Hindlimb muscle (tissue), 1 donor: ENCODE results near the gene VAV1. TPM values are rescaled to one million over a fixed set of nuclear protein-coding genes. Genes with fewer than 3 reads are reported as not detected.

Experiments used
- DNase-seq: peaks from one replicate; pipeline ENCODE4 v3.0.0-alpha.2; 2013
- polyA plus RNA-seq: library from polyadenylated mRNA; unstranded; fragments of 120-200 nt; gene quantifications from one replicate; pipeline ENCODE4 v1.2.1, GENCODE V29; 2013; ENCODE audit not compliant: insufficient read length

Gene VAV1, protein sequence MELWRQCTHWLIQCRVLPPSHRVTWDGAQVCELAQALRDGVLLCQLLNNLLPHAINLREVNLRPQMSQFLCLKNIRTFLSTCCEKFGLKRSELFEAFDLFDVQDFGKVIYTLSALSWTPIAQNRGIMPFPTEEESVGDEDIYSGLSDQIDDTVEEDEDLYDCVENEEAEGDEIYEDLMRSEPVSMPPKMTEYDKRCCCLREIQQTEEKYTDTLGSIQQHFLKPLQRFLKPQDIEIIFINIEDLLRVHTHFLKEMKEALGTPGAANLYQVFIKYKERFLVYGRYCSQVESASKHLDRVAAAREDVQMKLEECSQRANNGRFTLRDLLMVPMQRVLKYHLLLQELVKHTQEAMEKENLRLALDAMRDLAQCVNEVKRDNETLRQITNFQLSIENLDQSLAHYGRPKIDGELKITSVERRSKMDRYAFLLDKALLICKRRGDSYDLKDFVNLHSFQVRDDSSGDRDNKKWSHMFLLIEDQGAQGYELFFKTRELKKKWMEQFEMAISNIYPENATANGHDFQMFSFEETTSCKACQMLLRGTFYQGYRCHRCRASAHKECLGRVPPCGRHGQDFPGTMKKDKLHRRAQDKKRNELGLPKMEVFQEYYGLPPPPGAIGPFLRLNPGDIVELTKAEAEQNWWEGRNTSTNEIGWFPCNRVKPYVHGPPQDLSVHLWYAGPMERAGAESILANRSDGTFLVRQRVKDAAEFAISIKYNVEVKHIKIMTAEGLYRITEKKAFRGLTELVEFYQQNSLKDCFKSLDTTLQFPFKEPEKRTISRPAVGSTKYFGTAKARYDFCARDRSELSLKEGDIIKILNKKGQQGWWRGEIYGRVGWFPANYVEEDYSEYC
- 3.1 TPM for polyA plus RNA-seq

DNA sequence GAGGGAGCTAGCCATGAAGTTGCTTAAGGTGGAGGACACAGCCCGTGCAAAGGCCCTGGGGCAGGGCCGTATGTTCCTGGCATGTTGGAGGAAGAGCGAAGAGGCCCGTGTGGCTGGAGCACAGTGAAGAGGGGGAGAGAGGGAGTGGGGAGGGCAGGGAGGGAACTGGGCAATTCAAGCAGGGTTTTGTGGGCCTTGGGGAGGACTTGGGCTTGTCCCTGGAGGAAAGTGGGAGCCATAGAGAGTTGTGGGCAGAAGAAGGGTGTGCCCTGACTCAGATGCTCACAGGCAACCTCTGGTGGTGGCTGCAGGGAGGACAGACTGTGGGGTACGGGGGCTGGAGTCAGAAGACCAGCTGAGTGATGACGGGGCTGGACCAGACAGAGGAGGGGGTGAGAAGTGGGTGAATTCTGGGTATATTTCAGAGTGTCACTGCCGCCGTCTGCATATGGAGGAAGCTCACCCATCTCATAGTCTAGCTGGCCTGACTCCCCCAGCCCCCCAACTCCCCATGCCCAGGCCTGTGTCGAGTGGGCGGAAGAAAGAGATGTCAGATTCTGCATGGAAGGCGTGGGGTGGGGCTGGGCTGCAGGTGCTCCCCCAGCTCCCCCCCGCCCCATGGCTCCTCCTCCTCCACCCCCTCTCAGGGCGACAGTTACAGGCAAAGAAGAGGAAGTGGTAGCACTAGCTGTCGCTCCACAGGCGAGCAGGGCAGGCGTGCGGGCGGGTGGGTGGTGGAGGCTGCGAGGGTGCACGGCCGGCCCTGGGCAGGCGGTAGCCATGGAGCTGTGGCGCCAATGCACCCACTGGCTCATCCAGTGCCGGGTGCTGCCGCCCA, at the start of gene VAV1:
Gene VAV1 (plus strand): TSS at position 681 of the 838 bp plus-strand sequence. CDS start 100 bp downstream, at position 781.
- no peak for DNase-seq

- DNase-seq: no peak
Observed at GRCh38 chr19:6723108-6723618, 49.3 kb upstream of the VAV1 start.

GRCh38 chr19:6723738-6724137, 48.8 kb upstream of the VAV1 start:
- DNase-seq: no peak

GRCh38 chr19:6724631-6725492, 47.6 kb upstream of the VAV1 start:
- DNase-seq: no peak

DNA sequence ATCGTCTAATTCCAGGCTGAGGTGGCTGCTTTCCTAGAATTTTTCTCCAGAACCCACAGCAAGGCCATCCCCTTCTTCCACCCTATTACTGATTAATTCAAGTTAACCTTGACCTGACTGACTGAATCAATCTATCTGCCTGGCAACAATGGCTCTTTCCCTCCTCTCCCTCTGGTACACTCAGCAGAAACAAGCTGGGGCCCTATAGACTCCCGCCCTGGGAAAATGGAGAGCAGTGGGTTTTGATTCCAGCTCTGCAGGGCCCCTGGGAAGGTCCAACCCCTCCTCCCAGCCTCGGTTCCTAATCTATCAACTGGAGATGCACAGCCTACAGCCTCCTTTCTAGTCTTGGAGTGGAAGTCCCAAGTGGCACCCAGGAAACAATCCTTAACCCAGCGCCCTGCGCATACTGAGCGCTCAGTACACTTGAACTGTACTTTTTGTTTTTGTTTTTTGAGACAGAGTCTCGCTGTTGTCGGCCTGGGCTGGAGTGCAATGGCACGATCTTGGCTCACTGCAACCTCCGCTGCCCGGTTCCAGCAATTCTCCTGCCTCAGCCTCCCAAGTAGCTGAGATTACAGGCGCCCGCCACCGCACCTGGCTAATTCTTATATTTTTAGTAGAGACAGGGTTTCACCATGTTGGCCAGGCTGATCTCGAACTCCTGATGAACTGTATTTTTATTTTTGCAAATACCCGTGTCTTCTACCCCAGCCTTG, 46.8 kb upstream of the VAV1 start:
- no peak for DNase-seq

GRCh38 chr19:6728346-6728745, 44.2 kb upstream of the VAV1 start:
- DNase-seq: no peak

- DNase-seq: no peak
Observed at GRCh38 chr19:6729573-6730152, 42.8 kb upstream of the VAV1 start.

DNA sequence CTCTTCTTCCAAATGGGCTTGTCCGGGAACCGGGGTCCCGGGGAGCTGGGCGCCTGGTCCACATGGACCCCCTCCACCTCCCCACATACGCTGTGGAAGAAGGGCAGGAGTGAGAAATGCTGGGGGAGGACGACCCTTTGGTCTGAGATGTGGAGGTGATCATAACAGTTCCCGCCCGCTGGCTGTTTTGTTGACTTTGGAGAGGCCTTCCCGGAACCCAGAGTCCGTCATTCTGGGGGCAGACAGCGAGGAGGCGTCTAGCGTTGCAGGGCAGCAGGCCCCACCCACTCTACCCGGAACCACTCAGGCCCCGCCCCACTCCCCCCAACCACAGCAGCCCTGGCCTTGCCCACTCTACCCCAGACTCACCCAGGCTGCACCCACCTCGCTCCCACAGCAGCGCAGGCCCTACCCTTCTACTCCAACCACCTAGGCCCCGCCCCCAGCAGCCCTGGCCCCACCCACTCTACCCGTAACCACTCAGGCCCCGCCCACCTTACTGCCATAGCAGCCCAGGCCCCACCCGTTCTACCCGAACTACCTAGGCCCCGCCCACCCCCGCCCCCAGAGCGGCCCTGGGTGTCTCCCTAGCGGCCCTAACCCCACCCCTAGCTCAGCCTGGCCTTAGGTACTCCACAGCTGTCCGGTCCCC, 42.2 kb upstream of the VAV1 start:
- no peak for DNase-seq

DNA sequence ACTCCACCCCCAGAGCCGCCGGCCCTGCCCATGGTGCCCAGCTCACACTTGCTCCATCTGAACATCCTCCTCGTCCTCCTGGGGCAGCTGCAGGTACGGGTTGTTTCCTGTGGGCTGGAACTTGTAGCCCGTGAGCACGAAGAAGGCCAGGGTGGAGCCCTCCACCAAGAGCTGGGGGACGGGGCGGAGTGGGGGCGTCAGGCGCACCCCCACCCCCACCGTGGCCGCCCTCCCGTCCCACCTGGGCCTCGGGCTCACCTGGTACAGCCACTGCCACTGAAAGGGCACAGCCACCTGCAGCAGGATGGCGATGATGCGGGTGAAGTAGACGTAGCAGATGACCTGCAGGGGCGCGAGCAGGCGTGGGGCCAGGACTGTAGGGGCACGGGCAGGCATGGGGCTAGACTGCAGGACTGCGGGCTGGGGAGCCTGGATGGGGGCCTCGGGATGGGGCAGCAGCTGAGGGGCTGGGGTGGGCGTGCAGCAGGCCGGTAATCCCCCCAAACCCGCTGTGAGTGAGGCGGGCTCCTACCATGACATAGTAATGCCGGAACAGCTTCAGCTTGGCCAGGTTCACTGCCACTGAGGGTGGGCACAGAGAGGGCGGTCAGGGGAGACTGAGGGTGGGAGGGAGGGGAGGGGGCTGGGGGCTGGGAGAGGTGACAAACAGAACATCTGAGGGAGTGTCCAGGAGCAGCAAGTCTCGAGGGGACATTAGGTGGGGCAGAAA, 41.4 kb upstream of the VAV1 start:
- no peak for DNase-seq

DNA sequence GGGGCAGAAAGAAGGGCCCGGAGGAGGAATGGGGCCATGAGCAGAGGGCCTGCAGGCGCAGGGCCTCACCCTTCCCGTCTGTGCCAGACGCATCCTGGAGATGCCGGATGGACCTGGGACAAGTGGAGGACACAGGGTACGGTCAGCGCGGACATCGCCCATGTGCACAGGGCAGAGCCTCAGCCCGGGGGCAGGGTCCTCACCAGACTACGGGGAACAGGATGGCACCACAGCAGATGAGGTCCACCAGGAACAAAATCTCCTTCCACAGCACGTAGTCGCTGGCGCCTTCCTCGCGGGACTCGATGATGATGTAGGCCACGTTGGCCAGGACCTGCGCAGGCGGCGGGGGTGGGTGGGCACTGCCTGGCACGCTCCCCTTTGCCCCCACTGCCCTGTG, 40.7 kb upstream of the VAV1 start:
- DNase-seq: no peak

GRCh38 chr19:6732803-6733337, 39.6 kb upstream of the VAV1 start:
- DNase-seq: no peak

DNA sequence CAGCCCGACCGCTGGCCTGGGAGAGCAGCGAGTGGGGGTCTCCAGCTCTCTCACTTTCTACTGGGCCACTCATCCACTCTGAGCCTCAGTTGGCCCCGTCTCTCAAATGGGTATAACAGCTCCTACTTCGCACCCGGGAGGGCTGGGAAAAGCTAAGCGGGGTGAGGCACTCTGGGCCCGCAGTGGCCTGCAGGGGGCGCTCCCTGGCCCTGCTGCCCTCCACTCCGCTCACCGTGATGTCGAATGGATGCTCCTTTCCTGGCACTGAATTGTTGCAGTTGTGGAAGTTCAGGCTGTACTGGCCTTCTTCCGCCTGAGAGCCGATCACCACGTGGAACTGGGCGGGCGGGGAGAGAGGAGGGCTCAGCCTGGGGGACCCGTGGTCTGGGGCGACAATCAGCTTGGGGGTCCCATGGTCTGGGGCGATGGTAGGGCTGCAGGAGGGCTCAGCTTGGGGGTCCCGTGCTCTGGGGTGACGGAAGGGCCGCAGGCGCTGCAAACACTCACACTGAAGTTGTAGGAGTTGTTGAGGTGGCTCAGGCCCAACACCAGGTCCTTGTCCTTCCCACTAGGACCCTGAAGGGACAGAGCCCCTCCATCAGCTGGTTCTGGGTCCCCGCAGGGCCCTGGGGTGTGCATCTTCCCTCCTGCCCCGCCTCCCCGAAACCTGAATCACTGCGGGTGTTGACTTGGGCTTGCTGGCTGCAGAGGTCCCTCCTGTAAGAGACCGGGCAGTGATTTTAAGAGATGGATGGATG, 39.0 kb upstream of the VAV1 start:
- DNase-seq: no peak

- no peak for DNase-seq
Observed at GRCh38 chr19:6734096-6734696, 38.3 kb upstream of the VAV1 start.

- no peak for DNase-seq
Observed at GRCh38 chr19:6735181-6735911, 37.2 kb upstream of the VAV1 start.

GRCh38 chr19:6736169-6736916, 36.2 kb upstream of the VAV1 start:
- peak; percentile 74 for DNase-seq

- no peak for DNase-seq
Observed at GRCh38 chr19:6736917-6737283, 35.6 kb upstream of the VAV1 start.
